ENCODE measurements around the gene DCPS.
A peak's percentile ranks its signal among the peaks of the same experiment; 100 is the strongest.

DCPS gene

GRCh38 chr11:126268708-126269579, 34.9 kb upstream of the DCPS start, which contains the start of the genes FOXRED1 and SRPRA:
Gene FOXRED1 (plus strand): TSS chr11:126269154. CDS start chr11:126269207, 53 bp downstream.
Gene SRPRA (minus strand): TSS chr11:126268895. CDS start chr11:126268804, 91 bp downstream.
- Histone ChIP-seq H3K27ac (ENCODE audit: low read depth, low read length) (peak within 1 kb of the TSS; percentile 90), H3K4me1 (ENCODE audit: insufficient read depth, low read length) (peaks cover 18% of the 10 kb centered on the region), H3K36me3 (ENCODE audit: insufficient read depth, low read length) (peaks cover 49% of the 10 kb centered on the region), H3K27me3 (ENCODE audit: control insufficient read depth in 1 of 2, insufficient read depth in 2 of 2, low read length in 2 of 2) (no peaks in the 10 kb centered on the region), H3K4me3 (ENCODE audit: low read depth in 1 of 2, low read length in 2 of 2) (peak within 1 kb of the TSS; percentile 59 to 98), H3K9me3 (ENCODE audit: low read length) (no peaks in the 10 kb centered on the region), H3K9ac (ENCODE audit: low read length) (peak within 1 kb of the TSS; percentile 93)

GRCh38 chr11:126277322-126277721, 26.5 kb upstream of the DCPS start:
- no peak overlapping the region for H3K4me3 ChIP-seq (ENCODE audit: low read depth in 1 of 2, low read length in 2 of 2)
- no peak overlapping the region for H3K9ac ChIP-seq (ENCODE audit: low read length)
- H3K27ac ChIP-seq (ENCODE audit: low read depth, low read length) = no peak overlapping the region
- H3K36me3 ChIP-seq (ENCODE audit: insufficient read depth, low read length) = peaks cover 29% of the 10 kb centered on the region
- no peaks in the 10 kb centered on the region for H3K27me3 ChIP-seq (ENCODE audit: control insufficient read depth in 1 of 2, insufficient read depth in 2 of 2, low read length in 2 of 2)
- peaks cover 7% of the 10 kb centered on the region for H3K4me1 ChIP-seq (ENCODE audit: insufficient read depth, low read length)
- no peaks in the 10 kb centered on the region for H3K9me3 ChIP-seq (ENCODE audit: low read length)

DNA sequence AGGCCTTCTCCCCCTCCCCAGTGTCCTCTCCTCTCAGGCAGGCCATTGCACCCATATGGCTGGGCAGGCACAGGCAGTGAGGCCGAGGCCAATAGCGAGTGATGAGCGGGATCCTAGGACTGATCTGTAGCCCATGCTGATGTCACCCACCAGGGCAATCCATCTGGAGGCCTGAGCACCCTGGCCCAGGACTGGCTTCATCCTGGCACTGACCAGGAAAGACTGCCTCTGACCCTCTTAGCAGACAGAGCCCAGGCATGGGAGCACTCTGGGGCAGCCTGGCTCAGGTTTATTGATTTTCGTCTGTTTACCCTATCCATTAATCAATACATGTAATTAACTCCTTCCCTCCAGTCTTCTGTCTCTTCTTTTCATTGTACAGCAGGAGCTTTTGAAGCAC, 26.1 kb upstream of the DCPS start:
- peaks cover 26% of the 10 kb centered on the region for H3K36me3 ChIP-seq (ENCODE audit: insufficient read depth, low read length)
- no peak overlapping the region for H3K9ac ChIP-seq (ENCODE audit: low read length)
- H3K4me1 ChIP-seq (ENCODE audit: insufficient read depth, low read length) = peaks cover 10% of the 10 kb centered on the region
- H3K4me3 ChIP-seq (ENCODE audit: low read depth in 1 of 2, low read length in 2 of 2) = no peak overlapping the region
- H3K9me3 ChIP-seq (ENCODE audit: low read length) = no peaks in the 10 kb centered on the region
- H3K27ac ChIP-seq (ENCODE audit: low read depth, low read length) = no peak overlapping the region
- no peaks in the 10 kb centered on the region for H3K27me3 ChIP-seq (ENCODE audit: control insufficient read depth in 1 of 2, insufficient read depth in 2 of 2, low read length in 2 of 2)

DNA sequence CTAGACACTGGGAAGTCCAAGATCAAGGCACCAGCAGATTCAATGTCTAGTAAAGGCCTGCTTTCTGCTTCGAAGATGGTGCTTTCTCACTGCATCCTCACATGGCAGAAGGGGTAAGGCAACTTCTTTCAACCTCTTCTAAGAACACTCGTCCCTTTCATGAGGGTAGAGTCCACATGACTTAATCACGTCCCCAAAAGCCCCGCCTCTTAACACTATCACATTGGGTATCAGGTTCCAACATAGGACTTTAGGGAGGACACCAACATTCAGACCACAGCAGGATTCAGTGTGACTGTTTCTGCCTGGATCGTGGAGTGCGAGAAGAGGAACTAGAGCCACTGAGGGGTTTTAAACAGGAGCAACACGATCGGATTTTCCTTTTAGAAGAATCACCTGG, 24.7 kb upstream of the DCPS start:
- Histone ChIP-seq H3K27ac (ENCODE audit: low read depth, low read length) (no peak overlapping the region), H3K4me3 (ENCODE audit: low read depth in 1 of 2, low read length in 2 of 2) (no peak overlapping the region), H3K9me3 (ENCODE audit: low read length) (no peaks in the 10 kb centered on the region), H3K27me3 (ENCODE audit: control insufficient read depth in 1 of 2, insufficient read depth in 2 of 2, low read length in 2 of 2) (no peaks in the 10 kb centered on the region), H3K4me1 (ENCODE audit: insufficient read depth, low read length) (peaks cover 10% of the 10 kb centered on the region), H3K9ac (ENCODE audit: low read length) (no peak overlapping the region), H3K36me3 (ENCODE audit: insufficient read depth, low read length) (peaks cover 13% of the 10 kb centered on the region)

DNA sequence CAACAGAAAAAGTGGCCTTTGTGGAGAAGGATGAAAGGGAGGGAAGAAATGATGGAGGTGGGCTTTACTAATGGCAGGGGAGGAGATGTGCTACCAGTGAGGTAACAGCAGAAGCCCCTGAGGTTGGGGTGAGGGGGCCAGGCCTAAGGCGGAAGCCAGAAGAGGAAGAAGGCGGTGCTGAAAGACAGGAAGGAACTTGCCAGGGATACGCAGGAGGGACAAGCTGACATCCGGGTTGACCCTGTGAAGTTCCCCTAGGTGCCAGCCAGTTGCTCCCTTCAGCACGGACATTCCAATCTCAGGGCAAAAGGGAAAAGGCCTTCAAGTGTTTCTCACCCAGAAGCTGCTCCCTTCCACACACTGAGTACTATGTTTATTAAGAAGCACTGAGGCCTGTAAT, 23.3 kb upstream of the DCPS start:
- peaks cover 5% of the 10 kb centered on the region for H3K36me3 ChIP-seq (ENCODE audit: insufficient read depth, low read length)
- no peaks in the 10 kb centered on the region for H3K27me3 ChIP-seq (ENCODE audit: control insufficient read depth in 1 of 2, insufficient read depth in 2 of 2, low read length in 2 of 2)
- H3K9ac ChIP-seq (ENCODE audit: low read length) = no peak overlapping the region
- H3K27ac ChIP-seq (ENCODE audit: low read depth, low read length) = no peak overlapping the region
- H3K9me3 ChIP-seq (ENCODE audit: low read length) = no peaks in the 10 kb centered on the region
- H3K4me3 ChIP-seq (ENCODE audit: low read depth in 1 of 2, low read length in 2 of 2) = no peak overlapping the region
- H3K4me1 ChIP-seq (ENCODE audit: insufficient read depth, low read length) = peaks cover 10% of the 10 kb centered on the region

- H3K4me3 ChIP-seq (ENCODE audit: low read depth in 1 of 2, low read length in 2 of 2) = no peak overlapping the region
- H3K9ac ChIP-seq (ENCODE audit: low read length) = no peak overlapping the region
- peaks cover 10% of the 10 kb centered on the region for H3K4me1 ChIP-seq (ENCODE audit: insufficient read depth, low read length)
- H3K27ac ChIP-seq (ENCODE audit: low read depth, low read length) = no peak overlapping the region
- no peaks in the 10 kb centered on the region for H3K36me3 ChIP-seq (ENCODE audit: insufficient read depth, low read length)
- H3K27me3 ChIP-seq (ENCODE audit: control insufficient read depth in 1 of 2, insufficient read depth in 2 of 2, low read length in 2 of 2) = no peaks in the 10 kb centered on the region
- H3K9me3 ChIP-seq (ENCODE audit: low read length) = no peaks in the 10 kb centered on the region
Measured at GRCh38 chr11:126281245-126281644, 22.6 kb upstream of the DCPS start.

- H3K4me3 ChIP-seq (ENCODE audit: low read depth in 1 of 2, low read length in 2 of 2) = peak overlapping the region in 1 of 2 donors; percentile 95
Measured at GRCh38 chr11:126281666-126282175, 22.1 kb upstream of the DCPS start.

DNA sequence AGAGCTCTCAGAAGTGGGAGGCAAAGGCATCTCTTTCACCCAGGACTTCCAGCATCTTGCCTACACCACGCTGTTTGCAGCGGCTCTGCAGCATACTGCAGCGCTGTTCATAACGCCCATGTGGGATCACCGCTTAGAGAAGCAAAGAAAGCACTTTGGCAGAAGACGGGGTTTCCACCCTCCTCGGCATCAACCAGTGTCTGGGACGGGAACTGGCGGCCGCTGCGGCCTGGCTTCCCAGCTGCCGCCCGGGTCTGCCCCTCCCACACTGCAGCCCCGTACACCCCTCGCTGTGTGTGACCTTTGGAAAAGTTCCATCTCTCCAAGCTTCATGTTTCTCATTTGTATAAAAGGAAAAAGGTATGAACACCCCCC, 21.5 kb upstream of the DCPS start:
- H3K4me3 ChIP-seq (ENCODE audit: low read depth in 1 of 2, low read length in 2 of 2) = peak overlapping the region; percentile 28 to 95
- no peaks in the 10 kb centered on the region for H3K36me3 ChIP-seq (ENCODE audit: insufficient read depth, low read length)
- H3K4me1 ChIP-seq (ENCODE audit: insufficient read depth, low read length) = peaks cover 10% of the 10 kb centered on the region
- peak overlapping the region; percentile 38 for H3K9ac ChIP-seq (ENCODE audit: low read length)
- no peaks in the 10 kb centered on the region for H3K27me3 ChIP-seq (ENCODE audit: control insufficient read depth in 1 of 2, insufficient read depth in 2 of 2, low read length in 2 of 2)
- no peaks in the 10 kb centered on the region for H3K9me3 ChIP-seq (ENCODE audit: low read length)
- H3K27ac ChIP-seq (ENCODE audit: low read depth, low read length) = peak overlapping the region; percentile 78

More at GRCh38 chr11:126281666-126282175, 22.1 kb upstream of the DCPS start:
- Histone ChIP-seq H3K27ac (ENCODE audit: low read depth, low read length) (peak overlapping the region; percentile 78), H3K4me1 (ENCODE audit: insufficient read depth, low read length) (peaks cover 10% of the 10 kb centered on the region), H3K36me3 (ENCODE audit: insufficient read depth, low read length) (no peaks in the 10 kb centered on the region), H3K9ac (ENCODE audit: low read length) (peak overlapping the region; percentile 38), H3K27me3 (ENCODE audit: control insufficient read depth in 1 of 2, insufficient read depth in 2 of 2, low read length in 2 of 2) (no peaks in the 10 kb centered on the region), H3K9me3 (ENCODE audit: low read length) (no peaks in the 10 kb centered on the region)

DNA sequence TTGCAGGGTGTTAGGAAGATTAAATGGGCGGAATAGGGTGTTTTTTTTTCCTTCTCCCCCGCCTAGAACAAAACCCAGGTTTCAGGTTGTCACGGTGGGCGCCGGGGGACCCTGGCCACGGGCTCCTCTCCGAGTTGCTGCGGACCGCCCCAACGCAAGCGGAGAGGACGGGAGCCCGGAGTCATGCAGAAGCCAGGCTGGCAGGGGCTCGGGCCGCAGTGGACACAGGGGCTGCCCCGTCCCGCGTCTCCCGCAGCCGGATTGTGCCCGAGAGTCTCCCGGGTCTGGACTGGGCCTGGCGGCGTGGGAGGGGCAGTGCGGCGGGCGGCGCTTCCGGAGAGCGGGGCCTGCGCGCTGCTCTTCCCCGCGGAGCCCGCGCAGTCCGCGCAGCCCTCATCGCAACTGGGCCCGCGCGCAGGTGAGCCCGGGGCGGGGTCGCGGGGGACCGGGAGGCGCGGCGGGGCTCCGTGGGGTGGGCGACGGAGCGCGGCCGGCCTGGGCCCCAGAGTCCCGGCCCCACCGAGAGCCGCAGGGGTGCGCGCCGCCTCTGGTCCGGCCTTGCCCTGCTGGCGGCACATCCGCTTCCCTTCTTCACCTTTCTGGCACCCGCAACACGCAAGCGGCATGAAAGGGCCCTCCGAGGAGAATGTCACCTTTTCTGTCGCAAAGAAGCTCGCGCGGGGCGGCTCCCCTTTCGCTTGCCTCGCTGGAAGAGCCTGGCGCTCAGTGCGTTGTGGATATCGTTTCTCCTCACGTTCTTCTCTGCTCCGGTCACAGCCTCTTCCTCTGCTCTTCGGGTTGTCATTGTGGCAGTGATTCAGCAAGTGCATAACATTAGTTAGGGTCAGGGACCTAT, 20.9 kb upstream of the DCPS start, which contains the start of gene TIRAP:
Gene TIRAP, plus strand, starts transcription at position 358 of the 856 bp plus-strand sequence. CDS start 7,802 bp downstream, outside the sequence.
- Histone ChIP-seq H3K4me1 (ENCODE audit: insufficient read depth, low read length) (peaks cover 10% of the 10 kb centered on the region), H3K4me3 (ENCODE audit: low read depth in 1 of 2, low read length in 2 of 2) (peak within 1 kb of the TSS; percentile 75 to 95), H3K9ac (ENCODE audit: low read length) (peak within 1 kb of the TSS; percentile 71), H3K27ac (ENCODE audit: low read depth, low read length) (peak within 1 kb of the TSS; percentile 84), H3K9me3 (ENCODE audit: low read length) (no peaks in the 10 kb centered on the region), H3K36me3 (ENCODE audit: insufficient read depth, low read length) (peaks cover 2% of the 10 kb centered on the region), H3K27me3 (ENCODE audit: control insufficient read depth in 1 of 2, insufficient read depth in 2 of 2, low read length in 2 of 2) (no peaks in the 10 kb centered on the region)

DNA sequence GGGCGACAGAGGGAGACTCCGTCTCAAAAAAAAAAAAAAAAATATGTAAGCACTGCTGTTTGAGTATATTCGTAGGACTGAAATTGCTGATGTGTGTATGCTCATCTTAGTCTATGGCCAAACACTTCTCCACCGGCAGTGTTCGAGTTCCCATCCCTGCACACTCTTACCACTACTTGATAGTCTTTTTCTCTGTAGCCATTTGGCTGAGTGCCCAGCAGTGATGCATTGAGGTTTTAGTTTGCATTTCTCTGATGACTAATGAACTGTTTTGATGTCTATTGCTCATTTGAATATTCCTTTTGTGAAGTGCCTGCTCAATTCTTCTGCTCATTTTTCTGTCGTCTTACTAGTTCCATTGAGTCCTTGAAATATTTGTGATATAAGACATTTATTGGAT, 19.0 kb upstream of the DCPS start:
- Histone ChIP-seq H3K4me3 (ENCODE audit: low read depth in 1 of 2, low read length in 2 of 2) (no peak overlapping the region), H3K9me3 (ENCODE audit: low read length) (no peaks in the 10 kb centered on the region), H3K9ac (ENCODE audit: low read length) (no peak overlapping the region), H3K36me3 (ENCODE audit: insufficient read depth, low read length) (peaks cover 12% of the 10 kb centered on the region), H3K4me1 (ENCODE audit: insufficient read depth, low read length) (peaks cover 10% of the 10 kb centered on the region), H3K27ac (ENCODE audit: low read depth, low read length) (no peak overlapping the region), H3K27me3 (ENCODE audit: control insufficient read depth in 1 of 2, insufficient read depth in 2 of 2, low read length in 2 of 2) (no peaks in the 10 kb centered on the region)

DNA sequence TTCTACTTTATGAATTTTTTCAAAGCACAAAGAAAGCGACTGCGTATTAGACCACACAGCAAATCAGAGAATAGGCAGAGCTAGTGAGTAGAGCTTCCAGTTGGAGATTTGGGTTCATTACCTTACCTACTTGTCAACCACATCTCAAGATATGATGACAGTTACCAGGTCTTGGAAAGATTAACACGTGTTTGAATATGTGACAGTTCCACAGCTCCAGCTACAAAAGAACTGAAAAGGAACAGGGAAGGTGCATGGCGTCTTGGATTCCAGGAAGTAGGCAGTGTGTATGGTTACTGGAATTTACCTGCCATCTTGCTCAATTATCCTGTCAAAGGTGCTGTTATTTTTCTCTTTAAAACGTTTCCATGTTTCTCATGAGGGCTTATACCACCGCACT, 15.6 kb upstream of the DCPS start:
- peaks cover 39% of the 10 kb centered on the region for H3K36me3 ChIP-seq (ENCODE audit: insufficient read depth, low read length)
- no peaks in the 10 kb centered on the region for H3K27me3 ChIP-seq (ENCODE audit: control insufficient read depth in 1 of 2, insufficient read depth in 2 of 2, low read length in 2 of 2)

More for the DNA sequence above, 15.6 kb upstream of the DCPS start:
- Histone ChIP-seq H3K9me3 (ENCODE audit: low read length) (no peaks in the 10 kb centered on the region), H3K27ac (ENCODE audit: low read depth, low read length) (no peak overlapping the region), H3K4me1 (ENCODE audit: insufficient read depth, low read length) (no peaks in the 10 kb centered on the region), H3K9ac (ENCODE audit: low read length) (no peak overlapping the region), H3K4me3 (ENCODE audit: low read depth in 1 of 2, low read length in 2 of 2) (no peak overlapping the region)
